IPS-20b (cell line): ENCODE results near the gene SCN5A.

Experiments
- H3K27ac ChIP-seq: one replicate; pipeline ENCODE4 v1.5.1; 2013; ENCODE audit warnings: low read length
- H3K27me3 ChIP-seq: 2 replicates; pipeline ENCODE4 v1.6.1; 2013; ENCODE audit warnings: mild to moderate bottlenecking, low read length, inconsistent platforms; ENCODE audit not compliant: insufficient read depth
- H3K36me3 ChIP-seq: 2 replicates; pipeline ENCODE4 v1.6.1; 2013; ENCODE audit warnings: low read depth, mild to moderate bottlenecking, inconsistent platforms, low read length, moderate library complexity; ENCODE audit not compliant: insufficient read depth
- H3K4me1 ChIP-seq: 2 replicates; pipeline ENCODE4 v1.6.1; 2013; ENCODE audit warnings: mild to moderate bottlenecking, control low read depth, inconsistent platforms, low read length, moderate library complexity; ENCODE audit not compliant: insufficient read depth
- H3K4me3 ChIP-seq: 2 replicates; pipeline ENCODE4 v1.5.1; 2013; ENCODE audit warnings: mild to moderate bottlenecking, low read length, inconsistent platforms
- H3K9ac ChIP-seq: 2 replicates; pipeline ENCODE4 v1.6.1; 2013; ENCODE audit warnings: low read depth, mild to moderate bottlenecking, inconsistent platforms, low read length, moderate library complexity
- H3K9me3 ChIP-seq: 2 replicates; pipeline ENCODE4 v1.6.1; 2013; ENCODE audit warnings: mild to moderate bottlenecking, low read depth, low read length, inconsistent platforms; ENCODE audit not compliant: insufficient read depth

The SCN5A gene

DNA sequence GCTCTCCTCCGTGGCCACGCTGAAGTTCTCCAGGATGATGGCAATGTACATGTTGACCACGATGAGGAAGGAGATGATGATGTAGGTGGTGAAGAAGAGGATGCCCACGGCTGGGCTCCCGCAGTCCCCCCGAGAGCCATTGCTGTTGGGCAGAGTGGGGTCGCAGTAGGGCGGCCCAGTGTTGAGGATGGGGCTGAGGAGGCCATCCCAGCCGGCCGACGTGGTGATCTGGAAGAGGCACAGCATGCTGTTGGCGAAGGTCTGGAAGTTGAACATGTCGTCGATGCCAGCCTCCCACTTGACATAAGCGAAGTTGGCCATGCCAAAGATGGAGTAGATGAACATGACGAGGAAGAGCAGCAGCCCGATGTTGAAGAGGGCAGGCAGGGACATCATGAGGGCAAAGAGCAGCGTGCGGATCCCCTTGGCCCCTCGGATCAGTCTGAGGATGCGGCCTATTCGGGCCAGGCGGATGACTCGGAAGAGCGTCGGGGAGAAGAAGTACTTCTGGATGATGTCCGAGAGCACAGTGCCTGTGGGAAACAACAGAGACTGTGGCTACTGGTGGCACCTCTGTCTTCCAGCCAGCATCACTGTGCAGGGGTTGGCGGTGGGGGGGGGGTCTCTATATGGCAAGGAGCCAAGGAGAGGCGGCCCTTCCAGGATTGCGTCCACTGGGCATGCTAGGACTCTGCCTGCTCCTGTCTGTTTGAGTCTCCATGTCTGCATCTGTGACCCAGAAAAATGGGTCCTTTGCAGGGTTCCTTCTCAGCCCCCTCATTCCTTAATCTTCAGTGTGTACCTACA, 98.3 kb downstream of the SCN5A start:
- no peaks in the 10 kb centered on the region for H3K27me3 ChIP-seq
- H3K36me3 ChIP-seq = no peaks in the 10 kb centered on the region
- no peaks in the 10 kb centered on the region for H3K9me3 ChIP-seq
- H3K27ac ChIP-seq = no peak overlapping the region
- H3K4me1 ChIP-seq = 0 out of 2 replicates have a peak, but pooled peaks cover 3% of the 10 kb centered on the region
- no peak overlapping the region for H3K4me3 ChIP-seq
- H3K9ac ChIP-seq = no peak overlapping the region

DNA sequence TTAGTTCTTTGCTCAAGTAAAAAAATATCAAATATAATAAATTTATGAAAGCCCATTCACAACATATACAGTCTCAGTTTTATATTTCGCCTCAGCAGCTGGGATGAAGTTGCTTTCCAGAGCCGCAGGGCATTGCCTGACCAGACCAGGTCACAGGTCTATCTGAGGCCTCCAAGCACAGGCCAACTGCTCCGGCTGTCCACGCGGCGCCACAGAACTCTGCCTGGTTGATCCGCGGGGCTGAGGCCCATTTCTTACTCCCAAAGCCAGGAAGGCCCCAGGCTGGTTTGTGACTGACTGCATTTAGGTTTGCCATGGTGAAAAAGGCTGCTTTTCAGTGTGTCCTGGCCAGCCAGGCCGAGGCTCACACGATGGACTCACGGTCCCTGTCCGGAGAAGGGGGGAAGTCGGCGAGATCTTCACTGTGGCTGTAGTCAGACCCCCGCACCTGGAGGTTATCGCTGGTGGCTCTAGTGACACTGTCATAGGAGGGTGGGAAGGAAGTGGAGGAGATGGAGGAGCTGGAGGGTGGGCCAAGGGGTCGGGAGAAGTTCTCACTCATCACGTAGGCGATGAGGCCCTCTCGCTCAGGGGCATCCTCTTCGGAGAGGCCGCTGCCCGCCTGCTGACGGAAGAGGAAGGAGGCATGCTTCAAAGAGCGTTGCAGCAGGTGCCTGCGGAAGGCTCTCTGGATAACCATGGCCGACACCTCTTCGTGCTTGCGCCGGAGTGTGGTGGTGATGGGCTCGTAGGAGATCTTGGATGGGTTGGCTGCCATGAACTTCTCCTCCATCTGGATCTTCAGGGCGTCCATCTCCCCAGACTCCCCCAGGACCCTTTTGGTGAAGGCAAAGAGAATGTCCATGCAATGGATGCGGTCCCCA, 99.3 kb downstream of the SCN5A start:
- Histone ChIP-seq H3K9ac (no peak overlapping the region), H3K27me3 (no peaks in the 10 kb centered on the region), H3K4me3 (no peak overlapping the region), H3K9me3 (no peaks in the 10 kb centered on the region), H3K27ac (no peak overlapping the region), H3K36me3 (no peaks in the 10 kb centered on the region), H3K4me1 (0 out of 2 replicates have a peak, but pooled peaks cover 3% of the 10 kb centered on the region)

DNA sequence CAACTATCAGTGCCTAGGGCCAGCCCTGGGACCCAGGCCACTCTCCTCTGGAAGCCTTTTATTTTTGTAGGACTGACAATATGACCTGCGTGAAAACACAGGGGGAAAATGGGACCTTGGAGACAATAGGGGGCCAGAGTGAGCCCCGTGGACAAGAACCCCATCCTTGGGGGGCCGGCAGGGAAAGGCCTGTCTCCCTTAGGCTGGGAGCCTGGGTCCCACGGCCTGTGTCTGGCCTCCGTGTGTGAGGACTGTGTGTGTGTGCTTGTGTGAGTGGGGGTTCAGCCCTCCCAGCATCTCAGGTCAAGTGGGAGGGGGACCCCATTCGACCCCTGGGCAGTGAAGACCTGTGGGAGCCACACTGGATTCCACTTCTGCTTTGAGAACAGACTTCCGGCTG, 100.0 kb downstream of the SCN5A start:
- Histone ChIP-seq H3K36me3 (no peaks in the 10 kb centered on the region), H3K4me3 (no peak overlapping the region), H3K4me1 (0 out of 2 replicates have a peak, but pooled peaks cover 3% of the 10 kb centered on the region), H3K9me3 (no peaks in the 10 kb centered on the region), H3K9ac (no peak overlapping the region), H3K27me3 (no peaks in the 10 kb centered on the region), H3K27ac (no peak overlapping the region)

DNA sequence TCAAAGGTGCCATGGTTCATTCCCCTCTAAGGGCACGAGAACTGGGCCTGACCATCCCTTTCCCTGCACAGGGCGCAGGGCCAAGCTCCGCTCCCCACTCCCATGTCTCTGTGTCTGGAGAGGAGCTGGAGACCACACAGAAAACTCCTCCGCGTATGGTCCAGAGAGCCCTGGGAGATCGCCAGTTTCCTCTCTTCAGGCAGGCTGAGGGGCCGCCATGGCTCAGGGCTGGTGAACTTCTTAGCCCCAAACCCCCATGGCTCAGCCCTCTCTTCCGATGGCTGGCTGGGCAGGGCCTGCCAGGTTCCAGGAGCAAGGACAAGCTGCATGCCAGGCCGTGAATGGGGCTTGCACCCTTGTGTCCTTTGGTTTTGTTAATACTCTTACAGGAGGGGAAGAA, 100.4 kb downstream of the SCN5A start:
- H3K4me1 ChIP-seq = 0 out of 2 replicates have a peak, but pooled peaks cover 3% of the 10 kb centered on the region
- H3K36me3 ChIP-seq = no peaks in the 10 kb centered on the region
- H3K27ac ChIP-seq = no peak overlapping the region
- no peak overlapping the region for H3K9ac ChIP-seq
- H3K9me3 ChIP-seq = no peaks in the 10 kb centered on the region
- no peak overlapping the region for H3K4me3 ChIP-seq
- H3K27me3 ChIP-seq = no peaks in the 10 kb centered on the region

DNA sequence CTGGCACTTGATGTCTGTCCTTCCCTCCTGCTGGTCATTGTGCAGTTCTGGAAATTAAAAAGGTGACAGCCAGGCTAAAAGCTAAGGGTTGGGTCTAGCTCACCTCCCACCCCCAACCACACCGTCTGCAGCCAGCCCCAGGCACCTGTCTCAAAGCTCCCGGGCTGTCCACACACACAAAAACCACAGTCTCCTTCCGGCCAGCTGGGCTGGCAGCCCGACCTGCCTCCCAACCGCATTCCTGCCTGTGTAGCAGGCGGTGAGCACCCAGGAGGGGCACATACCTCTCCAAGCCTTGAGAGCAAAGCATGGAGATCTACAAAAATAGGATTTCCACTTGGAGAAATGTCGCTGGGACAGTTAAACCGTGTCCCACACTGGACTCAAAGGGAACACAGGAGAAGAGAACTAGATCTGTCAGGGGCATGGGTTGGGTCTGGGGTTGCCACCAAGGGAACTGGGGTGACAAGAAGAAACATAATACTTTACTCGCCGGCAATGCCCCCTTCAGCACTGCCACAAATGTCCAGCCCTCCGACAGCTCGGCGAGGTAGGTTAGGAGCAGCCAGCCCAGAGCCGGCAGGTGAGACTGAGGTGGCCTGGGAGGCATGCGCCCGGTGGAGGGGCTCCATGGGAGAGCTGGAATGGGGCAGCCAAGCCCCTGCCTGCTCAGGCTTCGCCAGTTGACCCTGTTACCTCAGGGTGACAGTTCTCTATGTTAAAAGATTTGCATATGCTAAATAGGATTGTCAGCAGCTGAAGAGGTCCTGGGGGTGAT, 101.1 kb downstream of the SCN5A start:
- no peaks in the 10 kb centered on the region for H3K27me3 ChIP-seq
- no peak overlapping the region for H3K27ac ChIP-seq
- no peak overlapping the region for H3K4me3 ChIP-seq
- H3K9me3 ChIP-seq = no peaks in the 10 kb centered on the region
- no peaks in the 10 kb centered on the region for H3K36me3 ChIP-seq
- 0 out of 2 replicates have a peak, but pooled peaks cover 3% of the 10 kb centered on the region for H3K4me1 ChIP-seq
- H3K9ac ChIP-seq = no peak overlapping the region

DNA sequence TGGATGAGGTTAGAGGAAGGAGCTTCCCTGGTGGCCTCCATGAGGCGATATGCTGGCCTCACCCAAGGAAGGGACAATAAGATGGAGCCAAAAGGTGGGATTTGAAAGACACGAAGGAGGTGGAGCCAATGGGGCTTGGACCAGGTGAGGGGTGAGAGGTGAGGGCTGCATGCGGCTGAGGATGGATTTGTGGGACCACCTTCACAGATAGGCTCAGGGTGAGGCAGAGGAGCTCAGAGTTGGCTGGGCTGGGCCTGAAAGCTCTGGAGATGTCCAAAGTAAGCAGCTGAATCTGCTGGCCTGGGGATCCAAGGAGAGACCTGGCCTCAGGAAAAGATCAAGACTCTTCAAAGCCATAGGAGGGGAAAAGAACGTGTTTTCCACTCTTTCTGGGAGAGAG, 103.5 kb downstream of the SCN5A start:
- H3K27ac ChIP-seq = no peak overlapping the region
- H3K4me3 ChIP-seq = no peak overlapping the region

DNA sequence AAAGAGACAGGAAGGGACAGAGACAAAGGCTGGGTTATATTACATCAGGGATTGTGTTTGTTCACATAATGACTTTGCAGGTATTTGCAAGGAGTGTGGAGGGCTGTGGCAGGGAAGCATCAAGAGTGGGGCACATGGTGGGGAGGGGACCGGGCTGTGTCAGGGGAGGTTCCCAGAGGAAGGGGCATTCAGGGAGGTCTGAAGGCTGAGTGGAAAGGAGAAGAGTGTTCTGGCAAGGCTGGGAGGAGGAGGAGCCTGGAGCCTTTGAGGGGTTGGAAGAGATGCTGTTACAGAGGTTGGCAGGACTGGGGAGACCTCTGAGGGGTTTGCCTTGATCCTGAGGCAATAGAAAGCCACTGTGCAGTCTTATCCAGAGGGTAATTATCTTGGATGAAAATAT, 103.9 kb downstream of the SCN5A start:
- no peaks in the 10 kb centered on the region for H3K27me3 ChIP-seq
- H3K4me1 ChIP-seq = 0 out of 2 replicates have a peak, but pooled peaks cover 3% of the 10 kb centered on the region
- H3K27ac ChIP-seq = no peak overlapping the region
- H3K4me3 ChIP-seq = no peak overlapping the region
- no peaks in the 10 kb centered on the region for H3K36me3 ChIP-seq
- H3K9me3 ChIP-seq = no peaks in the 10 kb centered on the region
- no peak overlapping the region for H3K9ac ChIP-seq

More for the DNA sequence above, 103.5 kb downstream of the SCN5A start:
- H3K27me3 ChIP-seq = no peaks in the 10 kb centered on the region
- 0 out of 2 replicates have a peak, but pooled peaks cover 3% of the 10 kb centered on the region for H3K4me1 ChIP-seq
- H3K36me3 ChIP-seq = no peaks in the 10 kb centered on the region
- H3K9me3 ChIP-seq = no peaks in the 10 kb centered on the region
- H3K9ac ChIP-seq = no peak overlapping the region

DNA sequence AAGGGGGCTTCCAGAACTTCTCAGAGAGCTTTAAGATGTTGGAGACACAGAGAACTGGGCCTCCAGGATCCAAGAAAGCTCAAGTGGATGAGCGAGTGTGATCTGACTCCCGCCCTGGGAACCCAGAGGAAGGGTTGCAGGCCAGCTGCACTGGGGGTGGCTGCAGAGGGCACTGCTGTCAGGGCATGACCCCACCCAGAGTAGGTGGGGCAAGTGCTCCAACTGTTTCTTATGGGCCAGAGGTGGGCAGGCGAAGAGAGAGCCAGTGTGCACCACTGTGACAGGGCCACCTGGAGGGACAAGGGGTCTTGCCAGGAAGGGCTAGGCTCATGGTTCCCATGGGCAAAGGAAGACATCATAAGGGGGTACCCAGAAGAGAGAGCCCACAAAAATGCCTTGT, 104.6 kb downstream of the SCN5A start:
- H3K9me3 ChIP-seq = no peaks in the 10 kb centered on the region
- H3K36me3 ChIP-seq = no peaks in the 10 kb centered on the region
- H3K4me1 ChIP-seq = 0 out of 2 replicates have a peak, but pooled peaks cover 3% of the 10 kb centered on the region
- H3K4me3 ChIP-seq = no peak overlapping the region
- no peaks in the 10 kb centered on the region for H3K27me3 ChIP-seq
- no peak overlapping the region for H3K27ac ChIP-seq
- H3K9ac ChIP-seq = no peak overlapping the region

DNA sequence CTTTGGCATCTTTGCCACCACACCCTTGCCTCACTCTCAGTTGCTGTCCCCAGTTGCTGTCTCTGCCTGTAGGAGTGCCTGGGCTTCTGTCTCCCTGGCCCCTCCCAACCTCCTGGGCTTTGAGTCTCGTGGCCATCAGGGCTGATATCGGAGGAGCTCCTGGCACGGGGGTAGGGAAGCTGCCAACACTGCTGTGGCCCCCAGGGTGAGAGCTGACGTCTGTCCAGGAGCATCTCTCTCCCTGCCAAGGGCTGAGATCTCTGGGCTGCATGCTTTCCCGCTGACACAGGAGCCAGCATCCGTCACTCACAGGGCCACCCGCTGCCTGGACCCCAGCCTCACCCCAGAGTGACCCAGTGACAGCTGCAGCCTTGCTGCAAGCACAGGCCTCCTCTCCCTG, 105.9 kb downstream of the SCN5A start:
- Histone ChIP-seq H3K4me3 (no peak overlapping the region), H3K36me3 (no peaks in the 10 kb centered on the region), H3K4me1 (no peaks in the 10 kb centered on the region), H3K27ac (no peak overlapping the region), H3K9ac (no peak overlapping the region), H3K9me3 (no peaks in the 10 kb centered on the region), H3K27me3 (no peaks in the 10 kb centered on the region)

DNA sequence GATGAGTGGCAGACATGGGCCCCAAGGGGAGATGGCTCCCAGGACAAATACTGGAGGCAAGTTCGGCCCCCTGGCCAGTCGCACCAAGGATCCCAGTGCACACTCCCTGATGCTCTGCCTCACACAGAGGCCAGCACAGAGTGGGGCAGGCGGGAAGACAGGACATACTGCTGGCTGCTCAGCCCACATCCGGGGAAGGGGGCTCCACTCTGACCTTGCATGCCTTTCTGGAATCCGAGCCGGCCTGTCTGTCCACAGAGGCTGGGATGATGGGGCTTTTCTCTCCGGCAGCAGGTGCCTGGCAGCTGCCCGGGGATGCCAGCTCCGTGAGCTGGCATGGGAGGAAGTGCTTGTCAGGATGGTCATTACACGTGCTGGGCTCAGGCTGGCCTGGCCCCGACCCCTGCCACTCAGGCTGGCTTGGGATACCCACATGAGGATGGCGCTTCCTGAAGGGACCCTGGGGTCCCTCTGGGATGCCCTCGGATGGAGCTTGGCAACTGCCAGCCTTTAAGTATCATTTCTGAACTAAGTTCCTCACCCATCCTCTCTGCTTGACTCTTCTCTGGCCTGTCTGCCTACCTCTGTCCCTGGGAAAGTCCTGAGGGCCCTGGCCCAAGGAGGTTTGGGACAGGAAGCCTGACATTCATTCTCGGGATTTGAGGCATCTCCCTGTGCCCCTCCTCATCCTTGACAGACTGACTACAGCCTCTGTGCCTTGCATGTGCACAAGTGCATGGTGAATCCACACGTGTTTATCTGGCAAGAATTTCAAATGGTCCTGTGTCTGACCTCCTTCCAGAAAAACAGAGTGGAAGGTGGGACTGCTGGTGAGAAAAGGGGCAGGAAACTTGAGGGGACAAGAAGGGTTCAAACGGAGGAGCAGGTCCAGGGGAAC, 106.8 kb downstream of the SCN5A start:
- no peaks in the 10 kb centered on the region for H3K9me3 ChIP-seq
- H3K4me3 ChIP-seq = no peak overlapping the region
- H3K36me3 ChIP-seq = no peaks in the 10 kb centered on the region
- no peak overlapping the region for H3K27ac ChIP-seq
- H3K4me1 ChIP-seq = no peaks in the 10 kb centered on the region
- H3K9ac ChIP-seq = no peak overlapping the region
- H3K27me3 ChIP-seq = no peaks in the 10 kb centered on the region
